C4-2B (cell line): ENCODE results near the gene THAP7.

ENCODE experiments used
- H3K27ac ChIP-seq: fragments of 450-650 bp; 2 replicates; pipeline ENCODE4 v1.5.1; 2017
- ZFX ChIP-seq: fragments of 450-650 bp; IDR thresholded peaks from 2 replicates; pipeline ENCODE4 v1.6.1; 2017
- TF ChIP-seq, protein P1 (sequence below): fragments of 450-650 bp; conservative IDR thresholded peaks from 2 replicates; pipeline ENCODE4 v1.5.1; 2017; ENCODE audit warnings: mild to moderate bottlenecking

THAP7 gene

DNA sequence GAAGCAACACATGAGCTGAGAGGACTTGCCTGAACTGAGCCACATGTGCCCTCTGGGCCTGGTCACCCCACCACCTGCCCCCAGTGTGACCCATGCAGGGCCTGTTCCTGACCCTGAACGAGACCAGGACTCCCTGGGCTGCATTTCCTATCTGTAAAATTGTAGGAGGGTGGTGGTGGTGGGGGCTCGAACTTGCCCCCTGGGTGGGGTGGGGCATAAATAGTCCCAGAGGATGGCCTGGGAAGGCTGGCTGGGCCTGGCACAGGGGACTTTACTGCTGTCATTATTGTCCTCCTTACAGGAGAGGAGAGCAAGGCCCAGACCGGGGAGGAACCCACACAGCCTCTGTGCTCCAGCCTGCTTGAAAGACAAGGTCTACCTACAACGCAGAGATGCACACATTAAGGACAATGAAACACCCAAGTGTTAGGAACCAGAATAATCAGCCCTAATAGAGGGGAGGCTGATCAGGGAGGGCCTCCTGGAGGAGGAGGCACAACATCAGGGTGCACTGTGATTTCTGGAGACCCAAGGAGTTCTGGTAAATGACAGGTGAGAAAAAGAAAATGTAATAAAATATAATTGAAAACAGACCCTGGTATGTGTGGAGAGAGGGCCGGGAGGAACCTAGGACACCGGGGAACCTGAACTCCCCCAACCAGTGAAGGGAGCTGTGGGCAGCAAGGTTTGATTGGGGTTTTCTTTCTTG is 37.7 kb downstream of the THAP7 start:
- TF ChIP-seq ZFX = no peak
- TF ChIP-seq, protein P1, sequence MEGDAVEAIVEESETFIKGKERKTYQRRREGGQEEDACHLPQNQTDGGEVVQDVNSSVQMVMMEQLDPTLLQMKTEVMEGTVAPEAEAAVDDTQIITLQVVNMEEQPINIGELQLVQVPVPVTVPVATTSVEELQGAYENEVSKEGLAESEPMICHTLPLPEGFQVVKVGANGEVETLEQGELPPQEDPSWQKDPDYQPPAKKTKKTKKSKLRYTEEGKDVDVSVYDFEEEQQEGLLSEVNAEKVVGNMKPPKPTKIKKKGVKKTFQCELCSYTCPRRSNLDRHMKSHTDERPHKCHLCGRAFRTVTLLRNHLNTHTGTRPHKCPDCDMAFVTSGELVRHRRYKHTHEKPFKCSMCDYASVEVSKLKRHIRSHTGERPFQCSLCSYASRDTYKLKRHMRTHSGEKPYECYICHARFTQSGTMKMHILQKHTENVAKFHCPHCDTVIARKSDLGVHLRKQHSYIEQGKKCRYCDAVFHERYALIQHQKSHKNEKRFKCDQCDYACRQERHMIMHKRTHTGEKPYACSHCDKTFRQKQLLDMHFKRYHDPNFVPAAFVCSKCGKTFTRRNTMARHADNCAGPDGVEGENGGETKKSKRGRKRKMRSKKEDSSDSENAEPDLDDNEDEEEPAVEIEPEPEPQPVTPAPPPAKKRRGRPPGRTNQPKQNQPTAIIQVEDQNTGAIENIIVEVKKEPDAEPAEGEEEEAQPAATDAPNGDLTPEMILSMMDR = no peak

DNA sequence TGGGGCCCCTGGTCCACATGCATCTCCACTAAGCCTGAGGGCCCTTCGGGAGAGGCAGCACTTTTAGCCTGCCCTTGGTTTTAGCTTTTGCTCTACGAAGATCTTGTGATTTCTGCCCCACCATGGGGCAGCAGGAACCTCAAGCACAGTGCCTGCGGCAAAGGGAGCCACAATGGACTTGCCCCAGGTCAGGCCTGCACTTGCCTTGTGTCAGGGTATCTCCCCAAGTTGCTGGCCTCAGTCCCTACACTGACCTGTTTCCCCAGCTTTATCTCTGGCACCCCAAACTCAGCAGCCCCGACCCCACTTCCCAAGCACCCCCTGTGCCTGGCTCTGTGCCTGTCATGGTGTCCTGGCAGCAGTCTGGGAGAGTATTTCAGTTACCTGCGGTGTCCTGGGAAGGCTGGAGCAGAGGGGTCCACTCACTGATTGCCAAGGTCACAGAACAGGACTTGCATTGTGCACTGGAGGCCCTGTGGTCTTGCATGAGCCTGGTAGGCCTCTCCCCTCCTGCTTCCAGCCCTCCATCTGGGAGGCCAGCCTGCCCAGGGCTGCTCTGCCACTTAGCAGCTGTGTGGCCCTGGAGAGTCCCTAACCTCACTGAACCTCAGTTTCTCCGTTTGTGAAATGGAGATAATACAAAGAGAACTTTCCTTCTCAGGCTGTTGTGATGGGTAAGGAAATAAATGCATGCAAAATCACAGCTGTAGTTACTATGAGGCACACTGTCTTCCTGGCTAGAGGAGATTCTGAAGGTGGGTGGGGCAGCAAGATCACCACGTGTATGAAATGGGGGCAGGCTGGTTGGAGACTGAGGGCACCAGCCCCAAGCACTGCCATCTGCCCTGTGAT is 38.5 kb downstream of the THAP7 start:
- TF ChIP-seq ZFX = no peak
- TF ChIP-seq, protein P1 = no peak
- no peak overlapping the region for H3K27ac ChIP-seq

More for the DNA sequence above, 37.7 kb downstream of the THAP7 start:
- H3K27ac ChIP-seq = no peak overlapping the region

DNA sequence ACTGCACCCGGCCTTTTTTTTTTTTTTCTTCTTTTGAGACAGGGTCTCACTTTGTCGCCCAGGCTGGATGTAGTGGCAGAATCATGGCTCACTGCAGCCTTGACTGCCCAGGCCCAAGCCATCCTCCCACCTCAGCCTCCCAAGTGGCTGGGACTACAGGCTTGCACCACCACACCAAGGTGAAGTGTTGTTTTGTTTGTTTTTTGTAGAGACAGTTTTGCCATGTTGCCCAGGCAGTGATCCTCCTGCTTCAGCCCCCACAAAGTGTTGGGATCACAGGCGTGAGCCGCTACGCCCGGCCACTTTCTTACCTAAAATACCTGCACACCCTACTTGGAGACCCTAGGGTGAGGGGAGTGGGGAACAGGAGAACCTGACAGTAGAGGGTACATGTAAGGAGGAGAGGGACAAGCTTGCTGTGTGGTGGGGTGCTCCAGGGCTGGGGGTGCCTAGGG is 39.4 kb downstream of the THAP7 start:
- H3K27ac ChIP-seq = no peak overlapping the region
- TF ChIP-seq, protein P1 = no peak
- TF ChIP-seq ZFX = no peak

DNA sequence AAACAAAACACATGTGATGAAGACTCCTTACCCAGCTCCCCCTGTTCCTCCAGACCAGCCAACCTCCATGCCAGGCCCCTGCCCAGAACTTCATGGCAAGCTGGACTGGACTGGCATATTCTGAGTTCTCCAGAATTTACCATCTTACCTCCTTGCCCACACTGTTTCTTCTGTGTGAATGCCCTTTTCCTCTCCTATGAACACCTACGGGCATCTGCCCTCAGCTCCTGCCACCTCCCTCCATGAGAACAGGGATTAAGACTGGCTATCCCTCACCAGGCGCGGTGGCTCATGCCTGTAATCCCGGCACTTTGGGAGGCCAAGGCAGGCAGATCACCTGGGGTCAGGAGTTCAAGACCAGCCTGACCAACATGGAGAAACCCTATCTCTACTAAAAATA is 41.3 kb downstream of the THAP7 start:
- no peak overlapping the region for H3K27ac ChIP-seq
- TF ChIP-seq ZFX = no peak
- TF ChIP-seq, protein P1 = no peak

DNA sequence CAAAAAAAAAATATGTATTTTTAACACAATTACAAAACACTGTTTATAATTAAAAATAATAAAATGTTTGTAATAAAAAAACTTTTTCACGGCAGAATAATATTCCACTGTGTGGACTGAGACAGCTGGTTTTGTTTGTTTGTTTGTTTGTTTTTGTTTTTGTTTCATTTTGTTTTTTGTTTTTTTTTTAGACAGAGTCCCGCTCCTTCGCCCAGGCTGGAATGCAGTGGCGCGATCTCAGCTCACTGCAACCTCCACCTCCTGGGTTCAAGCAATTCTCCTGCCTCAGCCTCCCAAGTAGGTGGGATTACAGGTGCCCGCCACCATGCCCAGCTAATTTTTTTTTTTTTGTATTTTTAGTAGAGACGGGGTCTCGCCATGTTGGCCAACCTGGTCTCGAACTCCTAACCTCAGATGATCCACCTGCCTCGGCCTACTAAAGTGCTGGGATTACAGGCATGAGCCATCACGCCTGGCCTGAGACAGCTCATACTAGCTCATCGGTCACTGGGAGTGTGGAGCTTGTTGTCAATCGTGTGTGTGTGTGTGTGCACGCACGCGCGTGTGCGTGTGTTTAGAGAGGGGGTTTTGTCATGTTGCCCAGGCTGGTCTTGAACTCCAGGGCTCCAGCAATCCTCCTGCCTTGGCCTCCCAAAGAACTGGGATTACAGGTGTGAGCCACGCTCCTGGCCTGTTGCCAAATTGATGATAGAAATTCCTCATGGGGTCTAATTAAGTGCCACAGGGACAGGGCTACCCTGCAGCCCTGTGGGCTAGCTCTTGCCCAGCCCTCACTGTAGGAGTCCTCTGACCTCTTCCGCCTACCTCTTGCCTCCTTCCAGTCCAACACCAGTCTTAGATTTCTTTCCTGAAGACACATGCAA is 42.1 kb downstream of the THAP7 start:
- H3K27ac ChIP-seq = no peak overlapping the region
- no peak for TF ChIP-seq ZFX
- TF ChIP-seq, protein P1 = no peak

DNA sequence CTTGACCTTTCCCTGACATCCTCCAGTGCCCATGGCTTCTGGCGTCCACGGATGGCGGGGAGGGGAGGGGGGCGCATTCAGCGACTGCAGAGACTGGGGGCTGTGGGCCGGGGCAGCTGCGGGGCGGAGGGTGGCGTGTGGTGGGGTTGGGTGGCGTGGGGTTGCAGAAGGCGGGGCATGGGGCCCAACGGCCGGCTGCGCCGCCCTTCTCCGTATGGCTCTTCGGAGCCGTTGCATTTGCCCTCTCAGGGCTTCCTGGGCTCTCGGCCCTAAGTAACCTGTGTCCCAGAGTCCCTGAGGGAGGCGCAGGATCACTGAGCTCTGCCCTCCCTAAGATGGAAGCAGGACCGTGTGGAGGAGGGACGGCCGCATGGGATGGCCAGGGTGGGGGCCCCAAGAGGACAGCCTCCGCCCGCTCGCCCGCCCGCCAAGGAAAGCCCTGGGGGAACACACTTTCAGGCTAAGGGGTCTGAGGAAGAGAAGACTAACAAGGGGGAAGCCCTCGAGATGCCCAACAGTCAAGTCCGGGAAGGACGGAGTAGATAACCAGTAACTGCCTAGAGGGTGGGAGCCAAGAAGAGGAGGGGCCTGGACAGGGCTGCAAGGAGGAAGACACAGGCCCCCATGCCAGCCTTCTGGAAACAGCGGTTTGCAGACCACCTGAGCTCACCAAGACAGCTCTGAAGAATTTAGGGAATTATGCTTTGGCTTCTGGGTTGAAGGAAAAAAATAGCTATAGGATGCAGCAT is 44.1 kb downstream of the THAP7 start:
- TF ChIP-seq, protein P1 = no peak
- no peak for TF ChIP-seq ZFX
- H3K27ac ChIP-seq = no peak overlapping the region
